Measurements from ENCODE around the gene PRELID1.
"Not testable (repeated sequence)": the region's sequence is repeated elsewhere in the genome, so short reads cannot be mapped to it uniquely, and the experiment has no call there.

PRELID1 gene

GRCh38 chr5:177334781-177335700, 31.4 kb downstream of the PRELID1 start:
- in situ Hi-C loops (cut with MboI; ENCODE audit: low sequenced_read_pairs), result no loop called here

DNA sequence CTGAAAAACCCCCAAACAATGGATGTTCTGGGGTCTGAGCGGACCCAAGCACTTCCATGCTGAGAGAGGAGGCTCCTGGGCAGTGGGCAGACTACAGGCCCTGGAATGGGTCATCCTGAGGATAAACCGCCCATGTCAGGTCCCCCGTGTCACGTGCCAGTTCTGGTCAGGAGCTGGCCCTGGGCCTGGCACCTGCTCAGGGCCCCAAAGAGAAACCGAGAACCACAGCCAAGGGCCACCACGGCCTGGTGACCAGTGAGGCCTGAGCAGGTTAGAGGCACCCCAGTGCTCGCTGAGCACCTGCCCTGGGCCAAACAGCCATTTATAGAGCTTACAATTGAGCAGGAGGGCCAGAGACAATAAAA, 32.1 kb downstream of the PRELID1 start:
- in situ Hi-C loops (cut with MboI; ENCODE audit: low sequenced_read_pairs), result no loop called here

DNA sequence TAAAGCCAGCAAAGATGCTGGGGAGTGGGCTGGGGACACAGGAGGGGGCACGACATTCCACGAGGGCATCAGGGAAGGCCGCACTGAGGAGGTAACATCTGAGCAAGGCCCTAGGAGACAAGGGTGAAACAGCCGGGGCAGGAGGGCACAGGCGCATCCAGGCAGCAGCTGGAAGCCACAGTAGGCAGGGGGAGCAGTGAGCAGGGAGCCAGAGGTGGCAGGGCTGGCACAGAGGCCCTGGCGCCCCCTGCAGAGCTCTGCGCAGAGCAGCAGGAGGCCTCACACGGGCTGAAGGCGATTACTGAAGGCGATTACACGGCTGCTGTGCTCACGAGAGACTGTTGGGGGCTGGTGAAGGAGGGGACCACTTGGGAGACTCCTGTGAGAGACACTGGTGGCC, 32.5 kb downstream of the PRELID1 start:
- in situ Hi-C loops (cut with MboI; ENCODE audit: low sequenced_read_pairs), result no loop called here

- in situ Hi-C loops (cut with MboI; ENCODE audit: low sequenced_read_pairs), result no loop called here
Measured at GRCh38 chr5:177336603-177337494, 33.2 kb downstream of the PRELID1 start.

GRCh38 chr5:177338251-177339106, 34.9 kb downstream of the PRELID1 start:
- in situ Hi-C loops (cut with MboI; ENCODE audit: low sequenced_read_pairs), result no loop called here

DNA sequence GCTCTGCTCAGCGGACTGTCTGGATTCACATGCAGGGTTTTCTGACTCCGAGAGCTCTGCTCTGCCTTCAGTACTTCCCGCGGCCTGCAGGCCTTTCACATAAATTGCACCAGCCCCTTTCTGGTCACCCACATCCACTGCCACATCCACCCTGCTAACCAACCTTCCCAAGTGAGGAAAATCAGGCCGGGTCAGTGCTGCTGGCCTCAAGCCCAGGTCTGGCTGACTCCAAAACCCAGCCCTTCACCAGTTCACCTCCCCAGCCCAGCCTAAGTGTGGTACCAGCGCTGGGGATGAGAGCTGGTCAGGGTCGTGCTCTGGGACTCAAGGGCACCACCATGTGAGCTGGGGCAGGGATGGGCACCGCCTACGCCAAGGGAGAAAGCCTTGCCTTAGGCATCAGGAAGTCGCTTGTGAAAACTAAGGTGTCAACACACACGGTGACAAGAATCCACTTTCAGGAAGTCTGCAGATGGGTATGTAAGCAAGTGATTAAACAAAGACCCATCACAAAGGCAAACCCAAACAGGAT, 35.6 kb downstream of the PRELID1 start:
- in situ Hi-C loops (cut with MboI; ENCODE audit: low sequenced_read_pairs), result no loop called here

- in situ Hi-C loops (cut with MboI; ENCODE audit: low sequenced_read_pairs), result not testable (repeated sequence)
Measured at GRCh38 chr5:177343000-177343399, 39.4 kb downstream of the PRELID1 start.

DNA sequence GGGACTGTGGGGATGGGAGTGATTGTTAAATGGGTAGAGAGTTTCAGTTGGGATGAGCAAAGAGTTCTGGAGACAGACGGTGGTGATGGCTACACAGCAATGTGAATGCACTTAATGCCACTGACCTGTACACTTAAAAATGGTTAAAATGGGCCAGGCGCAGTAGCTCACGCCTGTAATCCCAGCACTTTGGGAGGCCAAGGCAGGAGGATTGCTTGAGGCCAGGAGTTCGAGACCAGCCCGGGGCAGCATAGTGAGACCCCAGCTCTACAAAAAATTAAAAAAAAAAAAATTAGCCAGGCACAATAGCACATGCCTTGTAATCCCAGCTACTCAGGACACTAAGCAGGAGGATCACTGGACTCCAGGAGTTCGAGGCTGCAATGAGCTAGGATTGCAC, 40.2 kb downstream of the PRELID1 start:
- in situ Hi-C loops (cut with MboI; ENCODE audit: low sequenced_read_pairs), result no loop called here

GRCh38 chr5:177344891-177345290, 41.3 kb downstream of the PRELID1 start:
- in situ Hi-C loops (cut with MboI; ENCODE audit: low sequenced_read_pairs), result no loop called here

GRCh38 chr5:177346820-177347219, 43.2 kb downstream of the PRELID1 start:
- in situ Hi-C loops (cut with MboI; ENCODE audit: low sequenced_read_pairs), result no loop called here

- in situ Hi-C loops (cut with MboI; ENCODE audit: low sequenced_read_pairs), result no loop called here
Measured at GRCh38 chr5:177347699-177348098, 44.1 kb downstream of the PRELID1 start.

GRCh38 chr5:177349362-177349647, 45.7 kb downstream of the PRELID1 start:
- in situ Hi-C loops (cut with MboI; ENCODE audit: low sequenced_read_pairs), result no loop called here

DNA sequence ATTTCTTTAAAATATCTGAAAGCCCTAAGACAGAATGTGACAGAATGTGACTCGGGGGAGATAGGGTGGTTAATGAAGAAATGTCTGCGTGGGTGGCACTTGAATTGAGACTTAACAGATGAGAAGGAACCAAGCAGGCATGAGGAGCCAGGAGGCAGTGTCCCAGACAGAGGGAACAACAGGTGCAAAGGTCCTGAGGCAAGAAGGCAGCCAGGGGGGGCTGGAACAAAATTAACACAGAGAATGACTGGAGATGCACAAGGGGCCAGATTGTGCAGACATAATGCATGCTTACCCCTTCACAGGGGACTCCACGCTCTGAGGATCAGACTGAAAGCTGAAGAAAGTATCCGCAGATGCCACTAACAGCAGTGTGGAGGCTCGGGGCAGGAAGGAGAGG, 46.2 kb downstream of the PRELID1 start:
- in situ Hi-C loops (cut with MboI; ENCODE audit: low sequenced_read_pairs), result no loop called here

GRCh38 chr5:177350776-177351391, 47.3 kb downstream of the PRELID1 start:
- in situ Hi-C loops (cut with MboI; ENCODE audit: low sequenced_read_pairs), result no loop called here

DNA sequence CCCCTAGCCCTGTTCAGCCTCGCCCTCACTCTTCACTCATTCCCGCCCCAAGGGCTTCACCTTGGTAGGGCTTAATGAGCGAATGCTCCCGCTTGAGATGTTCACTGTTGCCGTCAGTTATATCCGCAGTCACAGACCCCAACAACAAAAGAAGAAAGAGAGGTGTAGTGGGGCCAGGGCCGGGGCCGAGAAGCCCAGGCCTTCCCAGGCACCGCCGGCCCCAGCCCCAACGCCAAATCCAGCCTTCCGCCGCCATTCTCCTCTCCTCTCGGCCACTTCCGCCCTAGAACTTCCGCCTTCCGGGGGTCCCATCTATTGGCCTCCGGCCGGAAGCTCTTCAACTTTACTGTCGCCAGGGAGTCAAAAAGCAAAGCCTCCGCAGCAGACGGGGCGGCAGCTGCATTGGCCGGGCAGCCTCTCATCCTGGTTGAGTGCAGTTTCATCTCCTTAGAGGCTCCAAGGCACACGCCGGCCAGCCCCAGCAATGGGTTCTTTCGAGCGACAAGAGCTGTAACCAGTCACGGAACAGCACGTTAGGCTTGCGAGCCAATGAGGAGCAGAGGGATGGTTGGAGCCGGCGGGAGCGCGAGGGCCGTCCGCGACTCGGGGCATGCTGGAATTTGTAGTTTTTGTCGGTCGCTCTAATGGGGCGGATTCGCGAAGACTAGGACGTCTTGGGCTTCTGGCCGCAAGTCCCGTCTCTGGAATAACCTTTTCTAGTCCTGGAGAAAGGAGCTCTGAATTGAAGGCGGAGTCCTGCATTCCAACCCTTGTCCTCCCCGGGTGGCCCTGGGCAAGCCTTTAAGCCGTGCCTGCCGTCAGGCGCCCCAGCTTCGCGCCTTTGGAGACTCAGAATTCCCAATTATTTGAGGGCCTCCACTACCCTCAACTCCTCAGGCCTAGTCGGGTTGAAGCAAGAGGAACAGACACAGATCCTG, 48.1 kb downstream of the PRELID1 start, which contains the start of gene LMAN2:
Gene LMAN2, minus strand, starts transcription at position 277 of the 938 bp plus-strand sequence. Its CDS starts 21 bp downstream, at position 256.
- in situ Hi-C loops (cut with MboI; ENCODE audit: low sequenced_read_pairs), result no loop called here

- in situ Hi-C loops (cut with MboI; ENCODE audit: low sequenced_read_pairs), result no loop called here
Measured at GRCh38 chr5:177353093-177353492, 49.5 kb downstream of the PRELID1 start.

- in situ Hi-C loops (cut with MboI; ENCODE audit: low sequenced_read_pairs), result no loop called here
Measured at GRCh38 chr5:177354256-177354655, 50.7 kb downstream of the PRELID1 start.

DNA sequence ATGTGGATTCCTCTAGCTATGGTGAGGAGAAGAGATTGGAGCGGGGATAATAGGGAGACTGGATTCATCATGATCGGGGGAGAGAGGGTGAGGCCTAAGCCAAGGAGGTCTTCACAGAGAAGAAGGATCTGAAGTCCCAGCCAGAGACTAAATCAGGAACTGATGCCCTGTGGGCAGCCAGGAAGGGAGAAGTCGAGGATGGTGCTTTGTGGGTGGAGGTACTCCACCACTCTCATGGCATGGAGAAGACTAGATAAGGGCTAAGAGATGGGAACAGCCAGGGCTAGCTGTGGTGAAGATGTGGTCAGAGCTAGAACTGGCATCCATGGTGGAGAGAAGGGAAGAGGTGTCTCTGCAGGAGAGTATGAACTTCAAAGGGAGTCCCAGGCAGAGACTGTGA, 51.1 kb downstream of the PRELID1 start:
- in situ Hi-C loops (cut with MboI; ENCODE audit: low sequenced_read_pairs), result no loop called here

- in situ Hi-C loops (cut with MboI; ENCODE audit: low sequenced_read_pairs), result no loop called here
Measured at GRCh38 chr5:177355162-177355867, 51.7 kb downstream of the PRELID1 start.

Data from hTERT RPE-1 (cell line).